ENCODE data around the gene JADE3. TPM values are rescaled to one million over a fixed set of nuclear protein-coding genes. Genes with fewer than 3 reads are reported as not detected.

JADE3 gene
- total RNA-seq, 1 donor from 2014 or later: 6.3 TPM

DNA sequence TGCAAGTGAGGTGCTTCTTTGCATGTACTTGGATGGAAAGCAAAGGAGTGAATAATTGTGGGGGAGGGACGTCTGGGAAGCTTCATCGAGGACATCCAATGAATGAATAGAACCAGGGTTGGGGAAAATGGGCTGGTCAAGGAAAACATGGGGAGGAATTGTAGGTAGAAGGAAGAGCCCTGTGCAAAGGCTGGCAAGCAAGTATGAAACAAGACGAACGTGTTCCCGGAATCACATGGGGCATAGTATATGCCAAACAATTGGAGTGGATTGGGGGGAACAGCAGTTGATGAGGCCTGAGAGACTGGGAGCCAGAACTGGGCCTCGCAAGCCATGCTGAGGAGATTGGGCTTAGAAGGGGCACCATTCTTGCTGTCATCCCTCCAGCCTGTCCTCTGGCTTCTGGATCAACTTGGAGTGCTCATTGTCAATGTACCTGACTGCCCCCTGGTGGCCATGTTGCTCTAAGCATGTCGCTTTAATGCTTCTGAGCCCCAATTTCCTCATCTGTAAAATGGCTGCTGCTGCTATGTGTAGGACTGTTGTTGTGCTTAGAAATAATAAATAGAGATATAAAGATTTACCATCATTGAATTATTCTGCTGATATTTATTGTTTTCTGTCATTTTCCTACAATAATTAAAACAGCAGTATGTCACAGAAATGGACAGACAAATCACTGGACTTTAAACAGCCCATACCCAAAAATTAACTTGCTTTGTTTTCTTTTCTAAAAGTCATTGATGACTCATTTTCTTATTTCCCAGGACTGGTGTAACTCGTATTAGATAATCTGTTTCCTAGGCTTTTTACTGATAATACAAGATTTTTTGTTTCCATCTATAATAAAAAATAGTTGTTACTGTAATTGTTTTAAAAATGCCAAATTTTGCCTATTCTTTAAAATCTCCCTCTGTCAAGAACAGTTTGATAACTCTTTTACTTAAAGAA is 66.4 kb downstream of the JADE3 start:
- H3K4me3 ChIP-seq: no peak overlapping the region
- peak; percentile 64 for TF ChIP-seq CTCF (IDR thresholded peaks at IDR 0.05; ENCODE audit: borderline replicate concordance)
- no peaks in the 10 kb centered on the region for H3K36me3 ChIP-seq
- H3K27me3 ChIP-seq (ENCODE audit: low read depth): no peaks in the 10 kb centered on the region
- no peaks in the 10 kb centered on the region for H3K9me3 ChIP-seq (replicated peaks)
- no peaks in the 10 kb centered on the region for H3K4me1 ChIP-seq
- peak; percentile 59 for DNase-seq
- no peak overlapping the region for H3K27ac ChIP-seq (replicated peaks)
- intact Hi-C loops (cut with micrococcal nuclease): no loop called here

DNA sequence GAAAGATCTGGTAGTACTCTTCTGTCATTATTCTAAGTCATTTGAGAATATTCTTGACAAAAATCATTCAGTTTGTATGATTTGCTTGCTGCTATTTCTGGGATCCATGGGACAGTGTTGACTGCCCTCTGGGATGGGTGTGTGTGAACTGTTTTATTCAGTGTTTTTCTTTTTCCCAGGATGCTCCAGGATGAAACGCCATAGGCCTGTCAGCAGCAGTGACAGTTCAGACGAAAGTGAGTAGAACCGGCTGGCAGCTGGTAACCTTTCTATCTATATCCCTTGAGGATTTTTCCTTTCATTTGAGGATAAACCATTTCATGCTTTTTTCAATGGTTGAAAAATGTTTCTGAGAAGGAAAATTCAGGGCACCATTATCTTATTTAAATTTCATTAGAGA is 72.5 kb downstream of the JADE3 start:
- Histone ChIP-seq H3K27me3 (ENCODE audit: low read depth) (no peaks in the 10 kb centered on the region), H3K9me3 (replicated peaks) (no peaks in the 10 kb centered on the region), H3K4me3 (no peak overlapping the region), H3K27ac (replicated peaks) (peak overlapping the region; percentile 19), H3K4me1 (no peaks in the 10 kb centered on the region), H3K36me3 (peaks cover 8% of the 10 kb centered on the region)
- intact Hi-C loops (cut with micrococcal nuclease): no loop called here
- TF ChIP-seq CTCF (IDR thresholded peaks at IDR 0.05; ENCODE audit: borderline replicate concordance): no peak
- DNase-seq: no peak

DNA sequence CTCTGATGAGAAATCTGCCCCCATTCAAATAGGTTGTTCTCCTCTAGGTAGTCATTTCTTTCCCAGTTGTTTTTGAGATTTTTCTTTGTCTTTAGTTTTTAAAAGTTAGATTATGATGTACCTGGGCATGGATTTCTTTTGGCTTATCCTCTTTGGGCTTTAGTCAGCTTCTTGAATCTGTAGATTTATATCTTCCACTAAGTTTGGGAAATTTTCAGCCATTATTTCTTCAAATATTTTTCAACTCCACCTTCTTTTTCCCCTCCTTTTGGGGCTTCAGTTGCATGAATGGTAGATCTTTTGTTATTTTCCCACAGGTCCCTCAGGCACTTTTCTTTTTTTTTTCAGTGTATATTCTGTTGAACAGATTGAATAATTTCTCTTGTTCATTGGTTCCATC is 77.3 kb downstream of the JADE3 start:
- Histone ChIP-seq H3K27me3 (ENCODE audit: low read depth) (no peaks in the 10 kb centered on the region), H3K9me3 (replicated peaks) (no peaks in the 10 kb centered on the region), H3K4me1 (no peaks in the 10 kb centered on the region), H3K36me3 (peaks cover 8% of the 10 kb centered on the region), H3K4me3 (no peak overlapping the region), H3K27ac (replicated peaks) (no peak overlapping the region)
- no peak for TF ChIP-seq CTCF (IDR thresholded peaks at IDR 0.05; ENCODE audit: borderline replicate concordance)
- DNase-seq: no peak
- intact Hi-C loops (cut with micrococcal nuclease): no loop called here

DNA sequence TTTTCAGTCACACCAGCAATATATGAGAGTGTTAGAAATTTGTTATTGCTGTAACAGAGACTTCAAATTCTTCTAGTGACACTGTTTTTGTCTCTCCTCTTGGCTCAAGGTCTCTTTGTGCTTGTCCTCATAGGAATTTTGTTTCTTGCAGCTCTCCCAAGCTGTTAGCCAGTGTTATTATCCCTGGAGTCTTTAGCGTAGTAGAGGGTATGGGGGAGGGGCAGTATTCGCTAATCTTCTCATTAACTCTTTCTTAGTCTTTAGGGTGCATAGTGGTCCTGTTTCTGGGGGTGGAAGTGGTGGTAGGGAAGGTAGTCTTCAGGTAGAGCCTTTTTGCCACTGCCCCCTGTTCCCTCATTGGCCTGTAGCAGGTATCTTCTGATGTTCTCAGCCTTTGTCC is 79.4 kb downstream of the JADE3 start:
- no peaks in the 10 kb centered on the region for H3K27me3 ChIP-seq (ENCODE audit: low read depth)
- no peak for TF ChIP-seq CTCF (IDR thresholded peaks at IDR 0.05; ENCODE audit: borderline replicate concordance)
- no peak overlapping the region for H3K27ac ChIP-seq (replicated peaks)
- no peaks in the 10 kb centered on the region for H3K9me3 ChIP-seq (replicated peaks)
- no peak for DNase-seq
- no peaks in the 10 kb centered on the region for H3K4me1 ChIP-seq
- intact Hi-C loops (cut with micrococcal nuclease): no loop called here
- H3K36me3 ChIP-seq: no peaks in the 10 kb centered on the region
- H3K4me3 ChIP-seq: no peak overlapping the region

DNA sequence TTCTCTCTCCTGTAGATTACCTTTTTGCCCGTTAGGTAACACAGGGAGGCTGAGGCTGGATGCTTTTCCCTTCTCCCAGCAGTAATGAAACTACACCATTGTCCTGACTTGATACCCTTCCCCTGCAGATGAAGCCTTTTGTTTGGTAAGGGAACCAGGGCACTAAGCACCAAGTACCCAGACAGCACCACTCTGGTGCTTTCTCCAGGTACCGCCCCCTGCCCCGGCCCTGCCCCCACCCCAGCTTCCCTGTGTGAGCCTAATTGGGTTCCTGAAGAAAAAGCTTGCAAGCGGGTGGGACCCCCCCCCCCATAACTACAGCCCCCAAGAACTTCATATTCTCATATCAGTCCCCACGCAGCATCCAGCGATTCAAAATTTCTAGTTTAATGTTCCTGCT is 79.8 kb downstream of the JADE3 start:
- intact Hi-C loops (cut with micrococcal nuclease): no loop called here

More for the DNA sequence above, 79.8 kb downstream of the JADE3 start:
- Histone ChIP-seq H3K36me3 (no peaks in the 10 kb centered on the region), H3K9me3 (replicated peaks) (no peaks in the 10 kb centered on the region), H3K27me3 (ENCODE audit: low read depth) (no peaks in the 10 kb centered on the region), H3K4me3 (no peak overlapping the region), H3K27ac (replicated peaks) (no peak overlapping the region), H3K4me1 (no peaks in the 10 kb centered on the region)
- TF ChIP-seq CTCF (IDR thresholded peaks at IDR 0.05; ENCODE audit: borderline replicate concordance): no peak
- DNase-seq: no peak

All from left ventricle myocardium inferior (tissue), 1 donor.